ENCODE measurements around the gene PRIM1. TPM values are rescaled to one million over a fixed set of nuclear protein-coding genes. Genes with fewer than 3 reads are reported as not detected.
"Not testable (repeated sequence)": the region's sequence is repeated elsewhere in the genome, so short reads cannot be mapped to it uniquely, and the experiment has no call there.

Gene PRIM1
- total RNA-seq, 2 experiments from 2014 or later, result 81.3 to 83.7 TPM

DNA sequence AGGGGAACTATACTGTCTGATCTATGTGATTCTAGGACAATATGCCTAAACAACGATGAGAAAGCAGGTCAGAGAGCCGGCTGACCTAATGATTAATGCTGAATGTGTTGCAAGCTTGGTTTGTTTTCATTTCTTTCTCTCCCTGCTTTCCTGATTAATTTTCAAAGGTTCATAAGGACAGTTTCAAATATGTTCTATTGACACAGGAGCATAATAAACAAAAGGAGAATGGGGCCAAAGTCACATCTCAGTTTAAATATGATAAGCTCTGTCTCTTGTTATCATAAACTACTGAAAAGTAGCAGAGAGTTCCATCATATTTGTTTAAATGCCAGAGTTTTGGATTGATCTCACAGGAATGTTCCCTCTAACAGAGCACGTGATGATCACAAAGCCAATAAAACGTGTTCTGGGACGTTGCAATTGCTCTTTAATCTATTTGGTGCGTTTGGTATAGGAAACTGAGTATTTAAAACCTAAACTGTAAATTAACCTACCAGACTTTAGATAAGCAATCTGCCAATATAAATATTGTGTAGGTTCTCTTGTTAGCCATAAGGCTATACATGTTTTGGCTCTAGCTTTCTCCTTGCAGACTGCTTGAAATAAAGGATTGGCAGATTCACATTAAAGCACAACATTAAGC, 7.3 kb upstream of the PRIM1 start:
- Mint-ChIP-seq H3K4me1 (peaks cover 10% of the 10 kb centered on the region), H3K27me3 (no peaks in the 10 kb centered on the region), H3K4me3 (no peak overlapping the region), H3K9me3 (ENCODE audit: low read depth) (peaks cover 3% of the 10 kb centered on the region), H3K27ac (no peak overlapping the region), H3K36me3 (ENCODE audit: low read depth) (peaks cover 2% of the 10 kb centered on the region)
- POLR2A ChIA-PET, result no interaction called here
- intact Hi-C loops (cut with DNase I, micrococcal nuclease), result loop anchor here (5.0 to 10.0 kb wide), 2 partner anchors 78 to 415 kb away; no protein-coding TSS in a partner anchor
- CTCF ChIA-PET, result interaction anchor here (0.8 to 8.0 kb wide), 8 partner anchors 9 to 416 kb away, joined by 3 to 105 read pairs (median 5); no protein-coding TSS in a partner anchor
- ATAC-seq, result no peak
- no peak for DNase-seq

DNA sequence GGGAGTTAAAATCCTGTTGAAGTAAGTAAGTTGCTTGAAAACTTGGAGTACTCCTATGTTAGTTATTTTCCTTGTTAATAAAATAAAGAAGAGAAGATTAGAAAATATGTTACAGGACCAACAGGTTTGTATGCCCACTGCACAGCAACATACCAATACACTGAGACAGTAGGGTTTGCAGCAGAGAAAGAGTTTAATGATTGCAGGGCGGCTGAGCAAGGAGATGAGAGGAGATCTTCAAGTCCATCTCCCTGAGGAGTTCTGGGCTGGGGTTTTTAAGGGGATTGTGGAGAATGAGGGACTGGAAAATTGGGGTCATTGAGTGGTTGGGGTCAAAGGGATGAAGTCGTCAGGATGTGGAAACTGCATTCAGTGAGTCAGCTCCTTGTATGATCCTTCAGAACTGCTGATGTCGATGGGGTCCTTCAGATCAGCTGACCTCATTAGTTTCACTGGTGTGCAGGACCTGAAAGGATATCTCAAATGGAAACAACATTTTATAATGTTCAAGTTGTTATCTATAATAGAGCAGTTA, 6.7 kb upstream of the PRIM1 start:
- intact Hi-C loops (cut with DNase I, micrococcal nuclease), result loop anchor here (5.0 to 10.0 kb wide), 2 partner anchors 79 to 416 kb away; no protein-coding TSS in a partner anchor

DNA sequence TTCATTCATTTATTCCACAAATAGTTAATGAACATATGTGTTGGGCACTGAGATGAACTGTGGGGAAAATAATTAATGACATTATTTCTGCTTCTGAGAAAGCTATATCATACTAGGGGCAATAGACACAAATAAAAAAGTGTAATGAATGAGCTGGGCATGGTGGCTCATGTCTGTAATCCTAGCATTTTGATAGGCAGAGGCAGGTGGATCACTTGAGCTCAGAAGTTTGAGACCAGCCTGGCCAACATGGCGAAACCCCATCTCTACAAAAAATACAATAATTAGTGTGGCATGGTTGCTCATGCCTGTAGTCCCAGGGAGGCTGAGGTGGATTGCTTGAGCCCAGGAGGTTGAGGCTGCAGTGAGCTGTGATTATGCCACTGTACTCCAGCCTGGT, 5.8 kb upstream of the PRIM1 start:
- H3K4me3 Mint-ChIP-seq; H3K27me3 Mint-ChIP-seq; H3K4me1 Mint-ChIP-seq; ATAC-seq; DNase-seq; H3K27ac Mint-ChIP-seq; H3K9me3 Mint-ChIP-seq (ENCODE audit: low read depth); POLR2A ChIA-PET; H3K36me3 Mint-ChIP-seq (ENCODE audit: low read depth): not testable (repeated sequence)
- intact Hi-C loops (cut with DNase I, micrococcal nuclease), result loop anchor here (1.0 to 10.0 kb wide), 8 partner anchors 79 to 425 kb away; partner anchors contain the start of gene ZBTB39 (in 1 of the 2)
- CTCF ChIA-PET, result interaction anchor here (0.6 to 8.0 kb wide), 19 partner anchors 8 to 485 kb away, joined by 3 to 105 read pairs (median 3); partner anchors contain the start of gene SHMT2

More for the DNA sequence above, 6.7 kb upstream of the PRIM1 start:
- Mint-ChIP-seq H3K27ac (no peak overlapping the region), H3K4me3 (no peak overlapping the region), H3K9me3 (ENCODE audit: low read depth) (peaks cover 3% of the 10 kb centered on the region), H3K36me3 (ENCODE audit: low read depth) (peaks cover 2% of the 10 kb centered on the region), H3K27me3 (no peaks in the 10 kb centered on the region), H3K4me1 (peaks cover 10% of the 10 kb centered on the region)
- no peak for DNase-seq
- ATAC-seq, result no peak
- POLR2A ChIA-PET, result no interaction called here
- CTCF ChIA-PET, result interaction anchor here (0.7 to 8.0 kb wide), 16 partner anchors 7 to 485 kb away, joined by 3 to 105 read pairs (median 4); a partner anchor contains a TSS

DNA sequence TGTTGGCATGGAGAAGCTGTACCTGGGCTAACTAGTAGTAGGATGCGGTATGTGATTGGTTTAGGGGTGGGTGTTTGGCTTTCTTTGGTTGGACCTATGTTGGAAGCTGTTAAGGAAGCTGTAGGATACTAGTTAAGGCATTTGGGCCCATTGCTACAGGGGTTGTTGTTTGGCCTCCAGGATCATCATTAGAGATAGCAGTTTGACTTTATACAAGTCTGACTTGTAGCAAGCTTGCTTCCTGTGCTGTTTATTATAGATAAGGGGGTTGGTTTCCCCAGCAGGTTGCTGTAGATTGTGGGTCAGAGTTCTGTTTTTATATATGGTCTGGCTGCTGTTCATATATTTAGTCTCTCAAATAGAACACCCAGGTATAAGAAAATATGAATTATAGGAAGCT, 1.4 kb upstream of the PRIM1 start:
- ATAC-seq, result no peak
- POLR2A ChIA-PET, result interaction anchor here (0.7 to 1.0 kb wide), 2 partner anchors 11 to 703 kb away, joined by 3 to 10 read pairs; no protein-coding TSS in a partner anchor
- Mint-ChIP-seq H3K4me3 (peak overlapping the region; percentile 3), H3K27ac (no peak overlapping the region), H3K9me3 (ENCODE audit: low read depth) (no peaks in the 10 kb centered on the region), H3K27me3 (no peaks in the 10 kb centered on the region), H3K36me3 (ENCODE audit: low read depth) (peaks cover 28% of the 10 kb centered on the region), H3K4me1 (peaks cover 27% of the 10 kb centered on the region)
- intact Hi-C loops (cut with DNase I, micrococcal nuclease), result loop anchor here (5.0 to 10.0 kb wide), 3 partner anchors 359 to 489 kb away; partner anchors contain the start of gene STAT6 (in 1 of the 2)
- no peak for DNase-seq
- CTCF ChIA-PET, result interaction anchor here (0.6 to 8.0 kb wide), 11 partner anchors 11 to 822 kb away, joined by 3 to 105 read pairs (median 4); partner anchors contain the start of gene MYO1A

DNA sequence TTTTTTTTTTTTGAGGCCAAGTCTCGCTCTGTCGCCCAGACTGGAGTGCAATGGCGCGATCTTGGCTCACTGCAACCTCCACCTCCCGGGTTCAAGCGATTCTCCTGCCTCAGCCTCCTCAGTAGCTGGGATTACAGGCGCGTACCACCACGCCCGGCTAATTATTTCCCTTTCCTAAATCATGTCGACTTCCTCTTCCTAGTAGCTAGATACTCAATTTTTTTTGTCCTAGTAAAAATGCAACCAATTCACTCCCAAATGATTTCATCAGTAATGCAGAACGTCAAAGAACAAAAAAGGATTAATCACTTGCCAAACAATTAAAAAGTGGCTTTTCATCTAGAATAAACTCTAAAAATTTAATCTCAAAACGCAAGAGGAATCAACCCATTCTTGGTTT, 1.5 kb downstream of the PRIM1 start:
- intact Hi-C loops (cut with DNase I, micrococcal nuclease), result loop anchor here (2.0 to 10.0 kb wide), 5 partner anchors 66 to 492 kb away; partner anchors contain the start of gene STAT6 (in 1 of the 2)
- Mint-ChIP-seq H3K27ac (peak overlapping the region; percentile 99), H3K4me1 (peaks cover 32% of the 10 kb centered on the region), H3K36me3 (ENCODE audit: low read depth) (peaks cover 50% of the 10 kb centered on the region), H3K4me3 (peak overlapping the region; percentile 84)
- ChIA-PET POLR2A (interaction anchor here (0.6 to 1.0 kb wide), 2 partner anchors 8 to 247 kb away, joined by 3 to 4 read pairs; no protein-coding TSS in a partner anchor), CTCF (interaction anchor here (0.6 to 1.4 kb wide), 4 partner anchors 61 to 939 kb away, joined by 3 to 6 read pairs (median 3); no protein-coding TSS in a partner anchor)
- not testable (repeated sequence) for H3K9me3 Mint-ChIP-seq (ENCODE audit: low read depth); H3K27me3 Mint-ChIP-seq; DNase-seq; ATAC-seq

DNA sequence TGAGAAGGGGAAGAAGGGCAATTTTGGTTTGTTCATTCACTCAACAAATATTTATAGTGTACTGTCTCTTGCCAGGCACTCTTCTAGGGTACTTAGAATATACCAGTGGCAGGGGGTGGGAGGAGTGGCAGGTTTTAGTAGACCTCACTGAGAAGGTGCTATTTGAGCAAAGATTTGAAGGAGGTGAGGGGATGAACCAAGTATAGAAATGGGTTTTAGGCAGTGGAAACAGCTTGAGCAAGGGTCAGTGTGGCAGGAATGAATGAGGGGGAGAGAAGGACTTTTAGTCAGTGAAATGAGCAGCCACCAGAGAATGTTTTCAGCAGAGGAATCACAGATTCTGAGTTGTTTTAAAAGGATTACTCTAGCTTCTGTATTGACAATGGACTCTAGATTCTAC, 2.3 kb downstream of the PRIM1 start:
- H3K4me3 Mint-ChIP-seq, result peak overlapping the region; percentile 50
- H3K9me3 Mint-ChIP-seq (ENCODE audit: low read depth), result no peaks in the 10 kb centered on the region
- POLR2A ChIA-PET, result interaction anchor here (0.6 kb wide), 1 partner anchor 7 kb away, joined by 4 read pairs; no protein-coding TSS in a partner anchor
- peak overlapping the region; percentile 88 for H3K27ac Mint-ChIP-seq
- intact Hi-C loops (cut with DNase I, micrococcal nuclease), result loop anchor here (2.0 to 10.0 kb wide), 5 partner anchors 65 to 492 kb away; partner anchors contain the start of gene STAT6 (in 1 of the 2)
- H3K27me3 Mint-ChIP-seq, result no peaks in the 10 kb centered on the region
- H3K36me3 Mint-ChIP-seq (ENCODE audit: low read depth), result peaks cover 54% of the 10 kb centered on the region
- CTCF ChIA-PET, result interaction anchor here (0.6 to 1.1 kb wide), 4 partner anchors 10 to 939 kb away, joined by 3 to 7 read pairs (median 4); no protein-coding TSS in a partner anchor
- ATAC-seq (no peak), DNase-seq (no peak)
- peaks cover 30% of the 10 kb centered on the region for H3K4me1 Mint-ChIP-seq

DNA sequence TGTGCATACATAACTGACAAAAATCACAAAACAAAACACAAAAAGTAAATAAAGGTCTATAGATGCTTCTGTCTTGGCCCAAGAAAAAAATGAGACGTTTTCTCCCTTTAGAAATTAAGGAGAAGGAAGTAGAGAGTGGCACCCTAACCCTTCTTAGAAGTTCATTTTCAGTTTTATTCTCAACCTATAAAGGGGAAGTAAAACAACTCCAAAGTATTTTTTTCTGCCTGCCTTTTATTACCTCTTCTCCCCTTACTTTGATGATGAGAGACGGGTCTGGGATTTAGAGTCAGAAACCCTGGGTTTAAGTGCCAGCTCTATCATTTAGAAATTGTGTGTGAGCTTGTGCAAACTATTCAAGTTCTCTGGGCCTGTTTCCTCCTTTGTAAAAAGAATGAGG, 2.8 kb downstream of the PRIM1 start:
- POLR2A ChIA-PET, result interaction anchor here (0.6 to 0.8 kb wide), 2 partner anchors 92 to 247 kb away, joined by 5 to 6 read pairs; no protein-coding TSS in a partner anchor
- CTCF ChIA-PET, result interaction anchor here (0.8 to 1.1 kb wide), 2 partner anchors 113 to 252 kb away, joined by 3 to 7 read pairs; no protein-coding TSS in a partner anchor
- intact Hi-C loops (cut with DNase I, micrococcal nuclease), result no loop called here
- Mint-ChIP-seq H3K4me1 (peaks cover 30% of the 10 kb centered on the region), H3K9me3 (ENCODE audit: low read depth) (no peaks in the 10 kb centered on the region), H3K4me3 (peak overlapping the region; percentile 50), H3K36me3 (ENCODE audit: low read depth) (peaks cover 54% of the 10 kb centered on the region), H3K27me3 (no peaks in the 10 kb centered on the region), H3K27ac (no peak overlapping the region)
- no peak for DNase-seq
- no peak for ATAC-seq

DNA sequence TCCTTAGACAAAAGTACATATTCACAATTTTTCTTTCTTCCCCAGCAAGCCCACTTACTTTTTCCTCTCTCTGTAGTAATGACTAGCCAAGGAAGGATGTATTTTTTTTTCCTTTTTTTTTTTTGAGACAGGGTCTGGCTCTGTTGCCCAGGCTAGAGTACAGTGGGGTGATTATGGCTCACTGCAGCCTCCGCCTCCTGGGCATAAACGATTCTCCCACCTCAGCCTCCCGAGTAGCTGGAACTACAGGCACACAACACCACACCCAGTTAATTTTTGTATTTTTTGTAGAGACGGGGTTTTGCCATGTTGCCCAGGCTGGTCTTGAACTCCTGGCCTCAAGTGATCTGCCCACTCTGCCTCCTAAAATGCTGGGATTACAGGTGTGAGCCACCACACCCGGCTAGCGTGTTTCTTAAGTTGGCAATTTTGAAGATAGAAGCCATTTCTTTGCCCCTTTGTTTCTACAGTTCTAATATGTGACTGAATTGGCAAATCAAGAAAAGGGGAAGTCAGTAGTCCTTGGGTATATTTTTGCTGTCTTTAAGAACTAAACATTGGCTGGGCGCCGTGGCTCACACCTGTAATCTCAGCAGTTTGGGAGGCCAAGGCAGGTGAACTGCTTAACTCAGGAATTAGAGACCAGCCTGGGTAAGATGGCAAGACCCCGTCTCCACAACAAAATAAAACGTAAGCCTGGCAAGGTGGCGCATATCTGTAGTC, 23.8 kb downstream of the PRIM1 start:
- peaks cover 59% of the 10 kb centered on the region for H3K36me3 Mint-ChIP-seq (ENCODE audit: low read depth)
- POLR2A ChIA-PET, result interaction anchor here (0.6 kb wide), 1 partner anchor 18 kb away, joined by 4 read pairs; no protein-coding TSS in a partner anchor
- H3K27ac Mint-ChIP-seq, result no peak overlapping the region
- ATAC-seq, result no peak
- H3K4me1 Mint-ChIP-seq, result peaks cover 12% of the 10 kb centered on the region
- no peak for DNase-seq
- intact Hi-C loops (cut with DNase I, micrococcal nuclease), result loop anchor here in 1 of 2 experiments (10.0 kb wide), 1 partner anchor 393 kb away; the partner anchor contains the start of genes IL23A and PAN2
- H3K9me3 Mint-ChIP-seq (ENCODE audit: low read depth), result no peaks in the 10 kb centered on the region
- H3K27me3 Mint-ChIP-seq, result no peaks in the 10 kb centered on the region
- H3K4me3 Mint-ChIP-seq, result no peak overlapping the region
- CTCF ChIA-PET, result no interaction called here

DNA sequence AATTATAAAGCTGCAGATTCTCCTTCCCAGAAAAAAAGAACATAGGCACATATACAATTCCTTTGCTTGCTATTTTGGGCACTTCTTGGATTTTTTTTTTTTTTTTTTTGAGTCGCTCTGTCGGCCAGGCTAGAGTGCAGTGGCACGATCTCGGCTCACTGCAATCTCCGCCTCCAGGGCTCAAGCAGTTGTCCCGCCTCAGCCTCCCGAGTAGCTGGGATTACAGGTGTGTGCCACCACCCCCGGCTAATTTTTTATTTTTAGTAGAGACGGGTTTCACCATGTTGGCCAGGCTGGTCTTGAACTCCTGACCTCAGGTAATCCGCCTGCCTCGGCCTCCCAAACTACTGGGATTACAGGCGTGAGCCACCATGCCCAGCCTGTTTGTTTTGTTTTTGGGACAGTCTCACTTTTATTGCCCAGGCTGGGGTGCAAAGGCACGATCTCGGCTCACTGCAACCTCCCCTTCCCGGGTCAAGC, 25.9 kb downstream of the PRIM1 start:
- CTCF ChIA-PET, result interaction anchor here (0.6 to 2.4 kb wide), 11 partner anchors 15 to 736 kb away, joined by 3 to 16 read pairs (median 3); partner anchors contain the start of gene ATP5F1B

DNA sequence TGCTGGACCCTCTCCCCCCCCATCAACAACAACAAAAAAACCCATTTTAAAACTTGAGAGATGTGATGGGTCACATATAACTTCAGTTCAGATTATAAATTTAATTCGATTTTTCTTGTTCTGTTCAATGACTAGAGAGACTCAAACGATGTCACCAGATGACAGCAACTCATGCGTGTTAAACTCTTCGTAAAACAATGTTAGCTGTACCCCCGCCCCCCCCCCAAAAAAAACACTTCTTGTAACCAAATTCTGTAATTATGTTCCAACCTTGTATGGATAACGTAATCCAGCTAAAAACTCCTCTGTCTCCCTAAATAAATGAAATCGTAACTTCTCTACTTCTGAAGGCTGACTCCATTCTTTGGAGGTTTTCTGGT, 26.4 kb downstream of the PRIM1 start:
- H3K27ac Mint-ChIP-seq, result peak overlapping the region; percentile 99
- H3K4me1 Mint-ChIP-seq, result peaks cover 38% of the 10 kb centered on the region
- no peaks in the 10 kb centered on the region for H3K9me3 Mint-ChIP-seq (ENCODE audit: low read depth)
- no peaks in the 10 kb centered on the region for H3K27me3 Mint-ChIP-seq
- H3K4me3 Mint-ChIP-seq, result peak overlapping the region; percentile 97
- intact Hi-C loops (cut with DNase I, micrococcal nuclease), result loop anchor here (1.0 to 10.0 kb wide), 14 partner anchors 27 to 896 kb away; partner anchors contain the start of genes PRIM1 (in 2 of the 2), PTGES3 (in 2 of the 2), BAZ2A (in 1 of the 2) and DNAJC14 (in 1 of the 2)
- ChIA-PET POLR2A (interaction anchor here (0.5 to 2.4 kb wide), 20 partner anchors 9 to 459 kb away, joined by 3 to 37 read pairs (median 4); partner anchors contain the start of genes ATP5F1B, NEMP1 and PTGES3), CTCF (interaction anchor here (0.6 to 2.4 kb wide), 13 partner anchors 11 to 353 kb away, joined by 3 to 16 read pairs (median 3); partner anchors contain the start of gene ATP5F1B)
- ATAC-seq, result no peak
- DNase-seq, result no peak
- H3K36me3 Mint-ChIP-seq (ENCODE audit: low read depth), result peaks cover 65% of the 10 kb centered on the region

More for the DNA sequence above, 25.9 kb downstream of the PRIM1 start:
- intact Hi-C loops (cut with DNase I, micrococcal nuclease), result loop anchor here in 1 of 2 experiments (10.0 kb wide), 1 partner anchor 391 kb away; the partner anchor contains the start of genes IL23A and PAN2
- Mint-ChIP-seq H3K4me1 (peaks cover 33% of the 10 kb centered on the region), H3K36me3 (ENCODE audit: low read depth) (peaks cover 65% of the 10 kb centered on the region), H3K27ac (peak overlapping the region; percentile 99), H3K4me3 (peak overlapping the region; percentile 97)
- POLR2A ChIA-PET, result interaction anchor here (0.6 to 2.4 kb wide), 4 partner anchors 10 to 88 kb away, joined by 3 to 37 read pairs (median 18); partner anchors contain the start of gene PTGES3
- DNase-seq; ATAC-seq; H3K27me3 Mint-ChIP-seq; H3K9me3 Mint-ChIP-seq (ENCODE audit: low read depth): not testable (repeated sequence)
